Stimulated activated naive CD4-positive, alpha-beta T cell treated with Interleukin-2 at 50 U/mL for 16 hours (primary cell): ENCODE results near the gene MINDY1.

Source experiments
- DNase-seq: peaks from one replicate; lab custom pipeline; 2025; lab: John Stamatoyannopoulos, UW

The MINDY1 gene

GRCh38 chr1:150965605-150966004 lies 41.1 kb downstream of the MINDY1 start:
- DNase-seq, result no peak

- no peak for DNase-seq
These were observed 42.6 kb downstream of the MINDY1 start for GRCh38 chr1:150964164-150964489.

- DNase-seq, result no peak
These were observed 43.2 kb downstream of the MINDY1 start for GRCh38 chr1:150963321-150964163.

- DNase-seq, result no peak
These were observed 44.9 kb downstream of the MINDY1 start for GRCh38 chr1:150961756-150962155.

GRCh38 chr1:150960646-150961045 lies 46.1 kb downstream of the MINDY1 start:
- no peak for DNase-seq

- DNase-seq, result no peak
These were observed 49.0 kb downstream of the MINDY1 start for GRCh38 chr1:150957666-150958065.

GRCh38 chr1:150955280-150955679 lies 51.4 kb downstream of the MINDY1 start:
- no peak for DNase-seq

GRCh38 chr1:150954708-150955107 lies 52.0 kb downstream of the MINDY1 start:
- DNase-seq, result no peak
